Measurements from ENCODE around the gene TMEM154.

TMEM154 gene

DNA sequence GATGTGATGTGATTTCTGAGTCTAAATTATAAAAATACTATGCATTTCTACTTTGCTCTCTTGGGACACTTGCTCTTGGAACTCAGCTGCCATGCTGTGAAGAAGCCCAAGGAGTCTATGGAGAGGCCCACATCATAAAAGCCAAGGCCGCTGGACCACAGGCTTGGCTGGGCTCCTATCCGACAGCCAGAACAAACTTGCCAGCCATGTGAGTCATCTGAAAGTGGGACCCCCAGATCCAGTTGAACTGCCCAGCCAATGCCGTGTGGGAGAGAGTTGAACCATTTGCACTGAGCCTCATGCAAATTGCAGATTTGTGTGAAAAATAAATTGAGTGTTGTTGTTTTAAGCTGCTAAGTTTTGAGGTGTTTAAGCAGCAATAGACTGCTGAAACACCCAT is 60.2 kb downstream of the TMEM154 start:
- Histone ChIP-seq H3K9me3 (ENCODE audit: control insufficient read depth, insufficient read depth, low read depth, low read length) (no peaks in the 10 kb centered on the region), H3K27ac (ENCODE audit: extremely low read depth, low read depth, low read length) (no peak overlapping the region), H3K36me3 (ENCODE audit: control insufficient read depth in 2 of 2, insufficient read depth in 1 of 2, low read length in 2 of 2) (no peaks in the 10 kb centered on the region), H3K4me1 (ENCODE audit: control insufficient read depth, insufficient read depth, low read length) (no peaks in the 10 kb centered on the region), H3K4me3 (ENCODE audit: low read depth, low read length) (no peak overlapping the region)
- TF ChIP-seq ZNF184 (tag by site-specific recombination; IDR thresholded peaks at IDR 0.05) (no peak), ZNF155 (tag by site-specific recombination; IDR thresholded peaks at IDR 0.05) (no peak), ZNF830 (tag by site-specific recombination; IDR thresholded peaks at IDR 0.05; ENCODE audit: low read depth) (no peak), ZBTB20 (tag by site-specific recombination; IDR thresholded peaks at IDR 0.05) (no peak), ZFP69B (tag by site-specific recombination; IDR thresholded peaks at IDR 0.05) (no peak), ZNF596 (tag by site-specific recombination; IDR thresholded peaks at IDR 0.05) (no peak), ZNF561 (tag by site-specific recombination; IDR thresholded peaks at IDR 0.05; ENCODE audit: borderline replicate concordance) (no peak), ZNF211 (tag by site-specific recombination; IDR thresholded peaks at IDR 0.05; ENCODE audit: low read depth) (no peak), ZNF544 (tag by site-specific recombination; IDR thresholded peaks at IDR 0.05) (no peak), ZNF48 (tag by site-specific recombination; IDR thresholded peaks at IDR 0.05) (no peak), ZFP37 (tag by site-specific recombination; IDR thresholded peaks at IDR 0.05) (no peak), ZNF214 (tag by site-specific recombination; IDR thresholded peaks at IDR 0.05; ENCODE audit: borderline replicate concordance) (no peak)
- ChIA-PET POLR2A (no interaction called here), CTCF (interaction anchor here (0.9 kb wide), 1 partner anchor 89 kb away, joined by 3 read pairs; no protein-coding TSS in a partner anchor)

GRCh38 chr4:152618971-152619370 is 60.8 kb downstream of the TMEM154 start:
- H3K36me3 ChIP-seq (ENCODE audit: control insufficient read depth in 2 of 2, insufficient read depth in 1 of 2, low read length in 2 of 2), result no peaks in the 10 kb centered on the region
- H3K4me3 ChIP-seq (ENCODE audit: low read depth, low read length), result no peak overlapping the region
- no peaks in the 10 kb centered on the region for H3K4me1 ChIP-seq (ENCODE audit: control insufficient read depth, insufficient read depth, low read length)
- H3K9me3 ChIP-seq (ENCODE audit: control insufficient read depth, insufficient read depth, low read depth, low read length), result no peaks in the 10 kb centered on the region
- H3K27ac ChIP-seq (ENCODE audit: extremely low read depth, low read depth, low read length), result no peak overlapping the region
- ChIA-PET CTCF (no interaction called here), POLR2A (no interaction called here)
- TF ChIP-seq ZBTB20 (tag by site-specific recombination; IDR thresholded peaks at IDR 0.05), result no peak
- TF ChIP-seq REPIN1 (tag by site-specific recombination; IDR thresholded peaks at IDR 0.05; ENCODE audit: low read depth), result no peak
- TF ChIP-seq, protein P1, sequence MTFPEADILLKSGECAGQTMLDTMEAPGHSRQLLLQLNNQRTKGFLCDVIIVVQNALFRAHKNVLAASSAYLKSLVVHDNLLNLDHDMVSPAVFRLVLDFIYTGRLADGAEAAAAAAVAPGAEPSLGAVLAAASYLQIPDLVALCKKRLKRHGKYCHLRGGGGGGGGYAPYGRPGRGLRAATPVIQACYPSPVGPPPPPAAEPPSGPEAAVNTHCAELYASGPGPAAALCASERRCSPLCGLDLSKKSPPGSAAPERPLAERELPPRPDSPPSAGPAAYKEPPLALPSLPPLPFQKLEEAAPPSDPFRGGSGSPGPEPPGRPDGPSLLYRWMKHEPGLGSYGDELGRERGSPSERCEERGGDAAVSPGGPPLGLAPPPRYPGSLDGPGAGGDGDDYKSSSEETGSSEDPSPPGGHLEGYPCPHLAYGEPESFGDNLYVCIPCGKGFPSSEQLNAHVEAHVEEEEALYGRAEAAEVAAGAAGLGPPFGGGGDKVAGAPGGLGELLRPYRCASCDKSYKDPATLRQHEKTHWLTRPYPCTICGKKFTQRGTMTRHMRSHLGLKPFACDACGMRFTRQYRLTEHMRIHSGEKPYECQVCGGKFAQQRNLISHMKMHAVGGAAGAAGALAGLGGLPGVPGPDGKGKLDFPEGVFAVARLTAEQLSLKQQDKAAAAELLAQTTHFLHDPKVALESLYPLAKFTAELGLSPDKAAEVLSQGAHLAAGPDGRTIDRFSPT (tag by site-specific recombination; IDR thresholded peaks at IDR 0.05), result no peak
- no peak for TF ChIP-seq ZNF670 (tag by site-specific recombination; IDR thresholded peaks at IDR 0.05; ENCODE audit: low read depth)
- TF ChIP-seq ZNF23 (tag by site-specific recombination; IDR thresholded peaks at IDR 0.05; ENCODE audit: borderline replicate concordance), result no peak
- TF ChIP-seq, protein P2, sequence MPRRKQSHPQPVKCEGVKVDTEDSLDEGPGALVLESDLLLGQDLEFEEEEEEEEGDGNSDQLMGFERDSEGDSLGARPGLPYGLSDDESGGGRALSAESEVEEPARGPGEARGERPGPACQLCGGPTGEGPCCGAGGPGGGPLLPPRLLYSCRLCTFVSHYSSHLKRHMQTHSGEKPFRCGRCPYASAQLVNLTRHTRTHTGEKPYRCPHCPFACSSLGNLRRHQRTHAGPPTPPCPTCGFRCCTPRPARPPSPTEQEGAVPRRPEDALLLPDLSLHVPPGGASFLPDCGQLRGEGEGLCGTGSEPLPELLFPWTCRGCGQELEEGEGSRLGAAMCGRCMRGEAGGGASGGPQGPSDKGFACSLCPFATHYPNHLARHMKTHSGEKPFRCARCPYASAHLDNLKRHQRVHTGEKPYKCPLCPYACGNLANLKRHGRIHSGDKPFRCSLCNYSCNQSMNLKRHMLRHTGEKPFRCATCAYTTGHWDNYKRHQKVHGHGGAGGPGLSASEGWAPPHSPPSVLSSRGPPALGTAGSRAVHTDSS (tag by site-specific recombination; IDR thresholded peaks at IDR 0.05), result no peak
- no peak for TF ChIP-seq ZBTB48 (tag by site-specific recombination; IDR thresholded peaks at IDR 0.05)
- TF ChIP-seq KLF7 (tag by site-specific recombination; IDR thresholded peaks at IDR 0.05; ENCODE audit: borderline replicate concordance), result no peak
- TF ChIP-seq ZFP37 (tag by site-specific recombination; IDR thresholded peaks at IDR 0.05), result no peak
- TF ChIP-seq ZNF610 (tag by site-specific recombination; IDR thresholded peaks at IDR 0.05; ENCODE audit: borderline replicate concordance), result no peak
- TF ChIP-seq ZNF596 (tag by site-specific recombination; IDR thresholded peaks at IDR 0.05), result no peak
- TF ChIP-seq ZSCAN16 (tag by site-specific recombination; IDR thresholded peaks at IDR 0.05), result no peak
- no peak for TF ChIP-seq MYNN (tag by site-specific recombination; IDR thresholded peaks at IDR 0.05; ENCODE audit: borderline replicate concordance)
- TF ChIP-seq, protein P3, sequence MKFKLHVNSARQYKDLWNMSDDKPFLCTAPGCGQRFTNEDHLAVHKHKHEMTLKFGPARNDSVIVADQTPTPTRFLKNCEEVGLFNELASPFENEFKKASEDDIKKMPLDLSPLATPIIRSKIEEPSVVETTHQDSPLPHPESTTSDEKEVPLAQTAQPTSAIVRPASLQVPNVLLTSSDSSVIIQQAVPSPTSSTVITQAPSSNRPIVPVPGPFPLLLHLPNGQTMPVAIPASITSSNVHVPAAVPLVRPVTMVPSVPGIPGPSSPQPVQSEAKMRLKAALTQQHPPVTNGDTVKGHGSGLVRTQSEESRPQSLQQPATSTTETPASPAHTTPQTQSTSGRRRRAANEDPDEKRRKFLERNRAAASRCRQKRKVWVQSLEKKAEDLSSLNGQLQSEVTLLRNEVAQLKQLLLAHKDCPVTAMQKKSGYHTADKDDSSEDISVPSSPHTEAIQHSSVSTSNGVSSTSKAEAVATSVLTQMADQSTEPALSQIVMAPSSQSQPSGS (tag by site-specific recombination; IDR thresholded peaks at IDR 0.05; ENCODE audit: low read depth), result no peak
- TF ChIP-seq ZNF660 (tag by site-specific recombination; IDR thresholded peaks at IDR 0.05), result no peak
